Right lobe of liver (tissue), 6 donors: ENCODE measurements around the gene IQSEC3. TPM values are rescaled to one million over a fixed set of nuclear protein-coding genes. Genes with fewer than 3 reads are reported as not detected.

Experiments used
- ATAC-seq, 4 donors: fragments of 200-7000 bp; cut with Tn5 transposase; one replicate each; pipeline ENCODE4 v1.9.1; 2020; ENCODE audit warnings: mild to moderate bottlenecking in 4 of 4, moderate library complexity in 4 of 4
- DNase-seq, 3 donors: peaks; one replicate each; pipeline ENCODE4 v3.0.0-alpha.2; 2020
- H3K27ac ChIP-seq, 3 donors: fragments of 200-600 bp; one replicate each; pipeline ENCODE4 v1.8.0; 2022
- H3K27me3 ChIP-seq, 2 donors: fragments of 200-600 bp; one replicate each; pipeline ENCODE4 v1.8.0; 2022
- H3K36me3 ChIP-seq, 4 donors: fragments of 200-600 bp; sonication (generic) in 1 of 4; one replicate each; pipeline versions ENCODE4 v1.5.1 to v1.8.0; 2017 to 2022; ENCODE audit warnings: control low read depth in 1 of 4
- H3K4me1 ChIP-seq, 4 donors: fragments of 200-600 bp; sonication (generic) in 1 of 4; one replicate each; pipeline versions ENCODE4 v1.5.1 to v1.8.0; 2017 to 2022; ENCODE audit warnings: control low read depth in 1 of 4
- H3K4me3 ChIP-seq, 3 donors: fragments of 200-600 bp; one replicate each; pipeline ENCODE4 v1.8.0; 2022
- H3K9me3 ChIP-seq, 4 donors: fragments of 200-600 bp; sonication (generic) in 1 of 4; one replicate each; pipeline versions ENCODE4 v1.5.1 to v1.8.0; 2017 to 2022; ENCODE audit warnings: control low read depth in 1 of 4
- POLR2A ChIP-seq: fragments of 450-650 bp; IDR thresholded peaks from one replicate; pipeline ENCODE4 v1.6.1; 2017; ENCODE audit warnings: antibody characterized with exemption, mild to moderate bottlenecking
- WGBS: methylation state at CpG from one replicate; pipeline ENCODE4 v1.1.6; 2018; ENCODE audit warnings: low coverage, low lambda C conversion rate; ENCODE audit not compliant: insufficient coverage; ENCODE audit errors: missing lambda C conversion rate; 5-methylcytosine and 5-hydroxymethylcytosine counted together
- intact Hi-C, 2 donors: fragments of 100-400 bp; cut with DNase I; formaldehyde crosslinking; loops; one replicate each; pipeline versions ENCODE4 v1.11.2 to v1.14.1; 2022
- total RNA-seq, 6 experiments: library from RNA; depleted of rRNA in 2 of 6; stranded (reverse); fragments of >200 nt in 2 of 6; fragmentation: NEBNext Ultra II Directional in 3 of 6; extraction: Animal tissue kit (Norgen Biotek cat#: 25700) in 3 of 6; gene quantifications; one replicate each; pipeline versions ENCODE4 v1.1.0 to v1.2.4, GENCODE V29; 2016 to 2023
- TF ChIP-seq, protein P1 (sequence below), 4 donors: fragments of 200-600 bp in 3 of 4; fragments of 450-650 bp in 1 of 4; IDR thresholded peaks; one replicate each; pipeline versions ENCODE4 v1.5.1 to v1.8.0; 2016 to 2022; ENCODE audit warnings: antibody characterized with exemption in 4 of 4, mild to moderate bottlenecking in 2 of 4
- donor health status: DM: no; HTN: yes; CAD: no.
- donor health status: DM: no; HTN: no; CAD: no.
- donor health status: DM: no; HTN: no; CAD: no.
- donor health status: DM: no; HTN: yes; CAD: no.
- donor health status: DM: no; HTN: yes; CAD: no.

IQSEC3 gene
- total RNA-seq, 6 experiments from 2014 or later, result 0.05 to 0.64 (median 0.15) TPM; not detected in 1

DNA sequence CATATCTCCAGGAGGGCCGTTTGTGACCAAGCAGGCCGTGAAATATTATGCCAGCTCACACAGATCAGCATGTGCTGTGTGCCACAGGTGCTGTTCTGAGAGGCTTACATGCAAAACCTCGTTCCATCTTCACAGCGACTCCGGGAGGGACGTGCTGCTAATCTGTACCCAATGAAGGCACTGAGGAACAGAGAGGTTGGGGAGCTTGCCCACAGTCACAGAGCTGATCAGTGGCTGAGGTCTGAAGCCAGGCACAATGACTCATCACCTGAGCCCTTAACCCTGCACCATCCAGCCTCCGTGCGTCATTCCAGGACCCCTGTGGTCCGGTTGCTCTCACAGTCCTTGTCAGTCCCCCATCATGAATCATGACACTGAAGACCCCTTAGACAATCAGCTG, 80.7 kb downstream of the IQSEC3 start:
- 71% methylated on average over 9 of the region's 9 CpGs for WGBS
- no peak for DNase-seq
- no peak for ATAC-seq
- no peaks in the 10 kb centered on the region for H3K27me3 ChIP-seq
- no peak overlapping the region for H3K4me3 ChIP-seq
- no peak for TF ChIP-seq POLR2A
- TF ChIP-seq, protein P1, sequence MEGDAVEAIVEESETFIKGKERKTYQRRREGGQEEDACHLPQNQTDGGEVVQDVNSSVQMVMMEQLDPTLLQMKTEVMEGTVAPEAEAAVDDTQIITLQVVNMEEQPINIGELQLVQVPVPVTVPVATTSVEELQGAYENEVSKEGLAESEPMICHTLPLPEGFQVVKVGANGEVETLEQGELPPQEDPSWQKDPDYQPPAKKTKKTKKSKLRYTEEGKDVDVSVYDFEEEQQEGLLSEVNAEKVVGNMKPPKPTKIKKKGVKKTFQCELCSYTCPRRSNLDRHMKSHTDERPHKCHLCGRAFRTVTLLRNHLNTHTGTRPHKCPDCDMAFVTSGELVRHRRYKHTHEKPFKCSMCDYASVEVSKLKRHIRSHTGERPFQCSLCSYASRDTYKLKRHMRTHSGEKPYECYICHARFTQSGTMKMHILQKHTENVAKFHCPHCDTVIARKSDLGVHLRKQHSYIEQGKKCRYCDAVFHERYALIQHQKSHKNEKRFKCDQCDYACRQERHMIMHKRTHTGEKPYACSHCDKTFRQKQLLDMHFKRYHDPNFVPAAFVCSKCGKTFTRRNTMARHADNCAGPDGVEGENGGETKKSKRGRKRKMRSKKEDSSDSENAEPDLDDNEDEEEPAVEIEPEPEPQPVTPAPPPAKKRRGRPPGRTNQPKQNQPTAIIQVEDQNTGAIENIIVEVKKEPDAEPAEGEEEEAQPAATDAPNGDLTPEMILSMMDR (IDR thresholded peaks at IDR 0.05), result no peak
- no peaks in the 10 kb centered on the region for H3K36me3 ChIP-seq
- H3K27ac ChIP-seq, result no peak overlapping the region
- intact Hi-C loops, result no loop called here
- peaks cover 0 to 15% (median 2%) of the 10 kb centered on the region in 4 donors for H3K4me1 ChIP-seq
- H3K9me3 ChIP-seq, result no peaks in the 10 kb centered on the region

DNA sequence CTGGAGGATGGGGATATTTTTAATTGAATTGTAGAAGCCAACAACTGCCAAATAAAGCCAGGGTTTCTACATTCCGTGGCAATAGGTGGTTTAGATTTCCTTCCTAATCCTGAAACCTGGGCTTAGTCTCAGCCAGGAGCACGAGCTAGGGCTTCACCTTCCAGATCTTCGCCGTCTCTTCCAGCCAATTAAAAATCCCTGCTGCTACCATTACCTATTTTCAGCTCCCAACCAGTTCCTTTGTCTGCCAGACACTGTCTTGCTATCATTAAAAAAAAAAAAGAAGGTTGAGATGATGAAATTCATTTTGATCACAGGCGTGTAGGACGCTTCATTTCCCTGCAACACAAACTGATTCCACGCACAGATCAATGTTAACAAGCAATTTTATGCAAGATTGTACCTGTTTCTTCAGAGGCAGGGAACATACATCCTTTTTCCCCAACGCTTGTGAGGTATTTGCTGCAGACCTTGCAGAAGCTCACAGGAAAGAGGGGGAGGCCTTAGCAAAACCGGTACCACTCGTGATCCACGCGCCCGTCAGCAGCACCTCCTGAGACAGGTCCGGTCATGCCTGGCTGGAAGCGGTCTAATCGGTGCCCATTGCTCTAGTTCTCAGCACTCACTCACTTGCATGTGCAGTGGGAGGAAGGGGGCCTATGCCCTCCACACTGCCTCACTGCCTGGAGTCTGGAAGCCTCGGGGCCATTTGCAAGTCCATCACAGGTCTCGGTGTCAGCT, 82.3 kb downstream of the IQSEC3 start:
- Histone ChIP-seq H3K4me3 (no peak overlapping the region), H3K27me3 (no peaks in the 10 kb centered on the region), H3K4me1 (peaks cover 0 to 15% (median 2%) of the 10 kb centered on the region in 4 donors), H3K36me3 (no peaks in the 10 kb centered on the region), H3K27ac (no peak overlapping the region), H3K9me3 (no peaks in the 10 kb centered on the region)
- 79% methylated on average over 11 of the region's 18 CpGs for WGBS
- ATAC-seq (no peak), DNase-seq (no peak)
- intact Hi-C loops, result no loop called here
- TF ChIP-seq POLR2A, result no peak
- TF ChIP-seq, protein P1 (IDR thresholded peaks at IDR 0.05), result no peak

DNA sequence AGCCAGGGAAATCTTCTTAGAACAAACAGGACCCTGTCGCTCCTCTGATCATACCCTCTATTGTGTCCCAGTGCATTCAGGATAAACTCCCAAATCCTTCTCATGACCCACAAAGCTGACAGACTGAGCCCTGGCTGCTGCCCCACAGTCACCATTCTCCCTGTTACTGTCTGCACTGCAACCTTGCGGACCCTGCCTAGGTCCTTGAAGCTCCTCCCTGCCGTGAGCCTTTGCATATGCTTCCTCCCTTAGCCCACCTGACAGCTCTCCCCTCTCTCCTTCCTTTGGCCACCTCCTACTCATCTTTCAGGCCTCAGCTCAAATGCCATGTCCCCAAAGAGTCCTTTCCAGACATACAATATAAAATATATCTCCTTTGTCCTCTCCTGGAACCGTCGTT, 85.0 kb downstream of the IQSEC3 start:
- Histone ChIP-seq H3K36me3 (no peaks in the 10 kb centered on the region), H3K4me1 (no peaks in the 10 kb centered on the region), H3K27me3 (no peaks in the 10 kb centered on the region), H3K4me3 (no peak overlapping the region), H3K9me3 (no peaks in the 10 kb centered on the region), H3K27ac (no peak overlapping the region)
- ATAC-seq (no peak), DNase-seq (no peak)
- TF ChIP-seq, protein P1 (IDR thresholded peaks at IDR 0.05), result no peak
- no peak for TF ChIP-seq POLR2A
- WGBS, result 86% methylated on average over 5 of the region's 5 CpGs
- intact Hi-C loops, result no loop called here

DNA sequence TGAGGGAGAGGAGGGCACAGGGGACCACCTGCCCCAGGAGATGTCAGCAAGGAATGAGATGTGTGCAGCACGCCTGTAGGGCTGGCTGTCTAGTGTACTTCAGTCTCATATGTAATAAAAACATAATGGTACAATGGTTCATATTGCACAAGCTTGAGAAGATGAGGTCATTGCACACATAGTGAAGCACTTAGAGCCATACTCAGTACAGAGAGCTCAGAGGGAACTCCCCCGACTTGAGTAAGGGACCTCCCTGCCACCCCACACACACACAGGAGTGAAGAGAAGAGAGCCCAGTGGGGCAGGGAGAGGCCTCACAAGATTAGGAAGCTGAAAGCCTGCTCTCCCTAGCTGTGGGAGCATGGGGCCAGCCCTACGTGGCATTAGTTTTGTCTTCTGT, 85.9 kb downstream of the IQSEC3 start:
- peak in 1 of 4 donors; percentile 19 for ATAC-seq
- 20% methylated on average over 2 of the region's 3 CpGs for WGBS

More for the DNA sequence above, 85.9 kb downstream of the IQSEC3 start:
- no peak for TF ChIP-seq POLR2A
- TF ChIP-seq, protein P1 (IDR thresholded peaks at IDR 0.05), result no peak
- Histone ChIP-seq H3K27me3 (no peaks in the 10 kb centered on the region), H3K36me3 (no peaks in the 10 kb centered on the region), H3K4me3 (no peak overlapping the region), H3K9me3 (no peaks in the 10 kb centered on the region), H3K27ac (no peak overlapping the region), H3K4me1 (no peaks in the 10 kb centered on the region)
- intact Hi-C loops, result no loop called here
- DNase-seq, result no peak
